ENCODE data around the gene ABCB11. TPM values are rescaled to one million over a fixed set of nuclear protein-coding genes. Genes with fewer than 3 reads are reported as not detected.

The ABCB11 gene
- total and polyA plus RNA-seq, 9 of the 15 experiments (the other 6 are each of a cell fraction or from before 2014, with no cell fraction given) = 0.04 to 0.51 (median 0.10) TPM; not detected in 1

DNA sequence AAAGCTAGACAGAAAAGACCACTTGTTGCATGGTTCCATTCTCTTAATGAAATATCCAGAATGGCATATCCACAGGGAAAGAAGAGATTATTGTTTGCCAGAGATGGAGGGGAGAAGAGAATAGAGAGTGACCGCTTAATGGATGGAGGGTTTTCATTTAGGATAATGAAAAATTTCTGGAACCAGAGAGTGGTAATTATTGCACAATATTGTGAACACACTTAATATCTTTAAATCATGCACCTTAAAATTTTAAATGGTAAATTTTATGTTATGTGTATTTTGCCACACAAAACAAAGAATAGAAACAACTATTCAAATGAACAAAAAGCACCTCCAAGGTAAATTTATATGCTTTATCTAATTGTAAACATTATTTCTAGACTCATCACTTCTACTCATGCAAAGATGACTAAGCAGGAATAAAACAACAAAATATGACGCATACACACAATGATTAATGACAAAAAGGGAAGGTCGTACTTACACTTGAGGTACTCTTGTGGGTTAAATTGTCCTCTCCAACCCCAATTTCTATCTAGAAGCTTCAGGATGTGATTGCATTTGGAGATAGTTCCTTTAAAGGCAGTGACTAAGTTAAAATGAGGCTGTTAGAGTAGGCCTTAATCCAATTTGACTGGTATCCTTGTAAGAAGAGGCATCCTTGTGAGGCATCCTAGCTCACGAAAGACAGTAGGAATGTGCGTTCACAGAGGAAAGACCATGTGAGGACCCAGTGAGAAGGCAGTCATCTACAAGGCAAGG, 19.5 kb upstream of the ABCB11 start (continued):
- TF ChIP-seq, protein P1, sequence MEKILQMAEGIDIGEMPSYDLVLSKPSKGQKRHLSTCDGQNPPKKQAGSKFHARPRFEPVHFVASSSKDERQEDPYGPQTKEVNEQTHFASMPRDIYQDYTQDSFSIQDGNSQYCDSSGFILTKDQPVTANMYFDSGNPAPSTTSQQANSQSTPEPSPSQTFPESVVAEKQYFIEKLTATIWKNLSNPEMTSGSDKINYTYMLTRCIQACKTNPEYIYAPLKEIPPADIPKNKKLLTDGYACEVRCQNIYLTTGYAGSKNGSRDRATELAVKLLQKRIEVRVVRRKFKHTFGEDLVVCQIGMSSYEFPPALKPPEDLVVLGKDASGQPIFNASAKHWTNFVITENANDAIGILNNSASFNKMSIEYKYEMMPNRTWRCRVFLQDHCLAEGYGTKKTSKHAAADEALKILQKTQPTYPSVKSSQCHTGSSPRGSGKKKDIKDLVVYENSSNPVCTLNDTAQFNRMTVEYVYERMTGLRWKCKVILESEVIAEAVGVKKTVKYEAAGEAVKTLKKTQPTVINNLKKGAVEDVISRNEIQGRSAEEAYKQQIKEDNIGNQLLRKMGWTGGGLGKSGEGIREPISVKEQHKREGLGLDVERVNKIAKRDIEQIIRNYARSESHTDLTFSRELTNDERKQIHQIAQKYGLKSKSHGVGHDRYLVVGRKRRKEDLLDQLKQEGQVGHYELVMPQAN (IDR thresholded peaks at IDR 0.05; ENCODE audit: borderline replicate concordance) = no peak
- TF ChIP-seq ADNP (tag; IDR thresholded peaks at IDR 0.05) (peak; percentile 83), CHD2 (IDR thresholded peaks at IDR 0.05; ENCODE audit: low read depth, low read length) (no peak), SLC30A9 (CRISPR knock-in tag; IDR thresholded peaks at IDR 0.05) (no peak), JUN (IDR thresholded peaks at IDR 0.05; ENCODE audit: borderline replicate concordance, low read depth, low read length) (peak; percentile 90), JUN (CRISPR knock-in tag; IDR thresholded peaks at IDR 0.05; ENCODE audit: borderline replicate concordance) (no peak), YY1 (IDR thresholded peaks at IDR 0.05; ENCODE audit: borderline replicate concordance in 1 of 3, control insufficient read depth in 1 of 3, extremely low read depth in 1 of 3, insufficient read depth in 3 of 3, insufficient read length in 1 of 3, insufficient replicate concordance in 2 of 3, low read depth in 1 of 3, low read length in 2 of 3) (no peak), SMAD2 (IDR thresholded peaks at IDR 0.05; ENCODE audit: low read depth, low read length) (no peak), ZBTB17 (CRISPR knock-in tag; IDR thresholded peaks at IDR 0.05) (no peak), PPARD (CRISPR knock-in tag; IDR thresholded peaks at IDR 0.05) (no peak)
- TF ChIP-seq, protein P2, sequence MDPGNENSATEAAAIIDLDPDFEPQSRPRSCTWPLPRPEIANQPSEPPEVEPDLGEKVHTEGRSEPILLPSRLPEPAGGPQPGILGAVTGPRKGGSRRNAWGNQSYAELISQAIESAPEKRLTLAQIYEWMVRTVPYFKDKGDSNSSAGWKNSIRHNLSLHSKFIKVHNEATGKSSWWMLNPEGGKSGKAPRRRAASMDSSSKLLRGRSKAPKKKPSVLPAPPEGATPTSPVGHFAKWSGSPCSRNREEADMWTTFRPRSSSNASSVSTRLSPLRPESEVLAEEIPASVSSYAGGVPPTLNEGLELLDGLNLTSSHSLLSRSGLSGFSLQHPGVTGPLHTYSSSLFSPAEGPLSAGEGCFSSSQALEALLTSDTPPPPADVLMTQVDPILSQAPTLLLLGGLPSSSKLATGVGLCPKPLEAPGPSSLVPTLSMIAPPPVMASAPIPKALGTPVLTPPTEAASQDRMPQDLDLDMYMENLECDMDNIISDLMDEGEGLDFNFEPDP (CRISPR knock-in tag; IDR thresholded peaks at IDR 0.05) = no peak
- TF ChIP-seq, protein P3, sequence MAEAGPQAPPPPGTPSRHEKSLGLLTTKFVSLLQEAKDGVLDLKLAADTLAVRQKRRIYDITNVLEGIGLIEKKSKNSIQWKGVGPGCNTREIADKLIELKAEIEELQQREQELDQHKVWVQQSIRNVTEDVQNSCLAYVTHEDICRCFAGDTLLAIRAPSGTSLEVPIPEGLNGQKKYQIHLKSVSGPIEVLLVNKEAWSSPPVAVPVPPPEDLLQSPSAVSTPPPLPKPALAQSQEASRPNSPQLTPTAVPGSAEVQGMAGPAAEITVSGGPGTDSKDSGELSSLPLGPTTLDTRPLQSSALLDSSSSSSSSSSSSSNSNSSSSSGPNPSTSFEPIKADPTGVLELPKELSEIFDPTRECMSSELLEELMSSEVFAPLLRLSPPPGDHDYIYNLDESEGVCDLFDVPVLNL (CRISPR knock-in tag; IDR thresholded peaks at IDR 0.05; ENCODE audit: low read depth) = no peak
- TF ChIP-seq, protein P4, sequence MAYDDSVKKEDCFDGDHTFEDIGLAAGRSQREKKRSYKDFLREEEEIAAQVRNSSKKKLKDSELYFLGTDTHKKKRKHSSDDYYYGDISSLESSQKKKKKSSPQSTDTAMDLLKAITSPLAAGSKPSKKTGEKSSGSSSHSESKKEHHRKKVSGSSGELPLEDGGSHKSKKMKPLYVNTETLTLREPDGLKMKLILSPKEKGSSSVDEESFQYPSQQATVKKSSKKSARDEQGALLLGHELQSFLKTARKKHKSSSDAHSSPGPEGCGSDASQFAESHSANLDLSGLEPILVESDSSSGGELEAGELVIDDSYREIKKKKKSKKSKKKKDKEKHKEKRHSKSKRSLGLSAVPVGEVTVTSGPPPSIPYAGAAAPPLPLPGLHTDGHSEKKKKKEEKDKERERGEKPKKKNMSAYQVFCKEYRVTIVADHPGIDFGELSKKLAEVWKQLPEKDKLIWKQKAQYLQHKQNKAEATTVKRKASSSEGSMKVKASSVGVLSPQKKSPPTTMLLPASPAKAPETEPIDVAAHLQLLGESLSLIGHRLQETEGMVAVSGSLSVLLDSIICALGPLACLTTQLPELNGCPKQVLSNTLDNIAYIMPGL (CRISPR knock-in tag; IDR thresholded peaks at IDR 0.05) = no peak
- TF ChIP-seq, protein P5, sequence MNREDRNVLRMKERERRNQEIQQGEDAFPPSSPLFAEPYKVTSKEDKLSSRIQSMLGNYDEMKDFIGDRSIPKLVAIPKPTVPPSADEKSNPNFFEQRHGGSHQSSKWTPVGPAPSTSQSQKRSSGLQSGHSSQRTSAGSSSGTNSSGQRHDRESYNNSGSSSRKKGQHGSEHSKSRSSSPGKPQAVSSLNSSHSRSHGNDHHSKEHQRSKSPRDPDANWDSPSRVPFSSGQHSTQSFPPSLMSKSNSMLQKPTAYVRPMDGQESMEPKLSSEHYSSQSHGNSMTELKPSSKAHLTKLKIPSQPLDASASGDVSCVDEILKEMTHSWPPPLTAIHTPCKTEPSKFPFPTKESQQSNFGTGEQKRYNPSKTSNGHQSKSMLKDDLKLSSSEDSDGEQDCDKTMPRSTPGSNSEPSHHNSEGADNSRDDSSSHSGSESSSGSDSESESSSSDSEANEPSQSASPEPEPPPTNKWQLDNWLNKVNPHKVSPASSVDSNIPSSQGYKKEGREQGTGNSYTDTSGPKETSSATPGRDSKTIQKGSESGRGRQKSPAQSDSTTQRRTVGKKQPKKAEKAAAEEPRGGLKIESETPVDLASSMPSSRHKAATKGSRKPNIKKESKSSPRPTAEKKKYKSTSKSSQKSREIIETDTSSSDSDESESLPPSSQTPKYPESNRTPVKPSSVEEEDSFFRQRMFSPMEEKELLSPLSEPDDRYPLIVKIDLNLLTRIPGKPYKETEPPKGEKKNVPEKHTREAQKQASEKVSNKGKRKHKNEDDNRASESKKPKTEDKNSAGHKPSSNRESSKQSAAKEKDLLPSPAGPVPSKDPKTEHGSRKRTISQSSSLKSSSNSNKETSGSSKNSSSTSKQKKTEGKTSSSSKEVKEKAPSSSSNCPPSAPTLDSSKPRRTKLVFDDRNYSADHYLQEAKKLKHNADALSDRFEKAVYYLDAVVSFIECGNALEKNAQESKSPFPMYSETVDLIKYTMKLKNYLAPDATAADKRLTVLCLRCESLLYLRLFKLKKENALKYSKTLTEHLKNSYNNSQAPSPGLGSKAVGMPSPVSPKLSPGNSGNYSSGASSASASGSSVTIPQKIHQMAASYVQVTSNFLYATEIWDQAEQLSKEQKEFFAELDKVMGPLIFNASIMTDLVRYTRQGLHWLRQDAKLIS (CRISPR knock-in tag; IDR thresholded peaks at IDR 0.05) = no peak
